K562 (cell line): ENCODE results near the gene TMEM266.

ENCODE experiments used
- CEBPB ChIP-seq: fragments of 450-650 bp; IDR thresholded peaks from 2 replicates; pipeline ENCODE4 v1.6.1; 2016; ENCODE audit warnings: missing genetic modification characterization, missing compliant biosample characterization
- CREM ChIP-seq: IDR thresholded peaks from 2 replicates; pipeline ENCODE4 v1.6.1; 2014; ENCODE audit warnings: antibody characterized with exemption, low read depth
- PML ChIP-seq: IDR thresholded peaks from 2 replicates; pipeline ENCODE4 v1.6.1; 2012; ENCODE audit warnings: low read length, inconsistent platforms
- RAD51 ChIP-seq: fragments of 450-650 bp; IDR thresholded peaks from 2 replicates; pipeline ENCODE4 v1.7.1; 2016; ENCODE audit warnings: low read depth, mild to moderate bottlenecking, borderline replicate concordance

DNA sequence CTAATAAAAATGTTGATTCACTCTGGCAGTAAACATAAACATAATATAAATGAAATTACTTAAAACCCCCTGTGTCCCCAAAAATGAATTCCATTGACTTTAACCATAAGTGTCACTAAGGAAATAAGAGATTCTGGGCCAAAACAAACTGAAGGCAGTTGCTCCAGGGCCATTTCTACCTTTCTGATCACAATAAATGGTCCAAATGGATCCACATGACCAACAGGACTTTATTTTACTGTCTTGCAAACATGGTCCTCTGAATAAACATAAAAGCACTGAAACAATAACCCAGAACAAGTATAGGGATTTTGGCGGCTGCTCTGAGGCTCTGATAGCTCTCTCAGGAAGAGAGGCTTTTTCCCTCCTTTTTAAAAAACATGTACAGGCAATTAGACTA, 174.1 kb downstream of the TMEM266 start:
- TF ChIP-seq CREM: no peak
- TF ChIP-seq PML: no peak
- no peak for TF ChIP-seq CEBPB
- no peak for TF ChIP-seq RAD51
